HG03378 (cell line): ENCODE results near the gene GRWD1.

ENCODE experiments used
- ATAC-seq: cut with Tn5 transposase; IDR thresholded peaks from one replicate; pipeline ENCODE4 v1.9.1; 2021; ENCODE audit warnings: mild to moderate bottlenecking, moderate library complexity; ENCODE audit not compliant: unreplicated experiment

GRWD1 gene

GRCh38 chr19:48493718-48494401 is 48.1 kb downstream of the GRWD1 start:
- peak; percentile 2 for ATAC-seq

GRCh38 chr19:48495396-48495795 is 49.6 kb downstream of the GRWD1 start:
- no peak for ATAC-seq

- no peak for ATAC-seq
Measured at GRCh38 chr19:48496959-48497727, 51.4 kb downstream of the GRWD1 start.

GRCh38 chr19:48497728-48498594 is 52.2 kb downstream of the GRWD1 start:
- no peak for ATAC-seq

- ATAC-seq: no peak
Measured at GRCh38 chr19:48498595-48499311, 53.0 kb downstream of the GRWD1 start.

- no peak for ATAC-seq
Measured at GRCh38 chr19:48499316-48500090, 53.7 kb downstream of the GRWD1 start.

GRCh38 chr19:48500830-48501493 is 55.2 kb downstream of the GRWD1 start:
- no peak for ATAC-seq

GRCh38 chr19:48501494-48502349 is 55.9 kb downstream of the GRWD1 start:
- ATAC-seq: no peak

GRCh38 chr19:48502350-48503018 is 56.7 kb downstream of the GRWD1 start:
- ATAC-seq: no peak

GRCh38 chr19:48506138-48506733 is 60.5 kb downstream of the GRWD1 start:
- ATAC-seq: no peak
